PC-3 (cell line): ENCODE results near the gene PLLP.

Source experiments
- EZH2 ChIP-seq: fragments of 300-600 bp; sonication (generic); IDR thresholded peaks from one replicate; pipeline ENCODE4 v1.6.1; 2017; ENCODE audit warnings: antibody characterized with exemption, mild to moderate bottlenecking, low read length; ENCODE audit not compliant: unreplicated experiment
- EZH2phosphoT487 ChIP-seq: fragments of 300-600 bp; sonication (generic); IDR thresholded peaks from 2 replicates; pipeline ENCODE4 v1.6.1; 2018; ENCODE audit warnings: mild to moderate bottlenecking, antibody characterized with exemption, low read length, borderline replicate concordance
- TF ChIP-seq, protein P1 (sequence below): fragments of 300-600 bp; sonication (generic); conservative IDR thresholded peaks from 2 replicates; pipeline ENCODE4 v1.5.1; 2017; ENCODE audit warnings: antibody characterized with exemption, low read depth, mild to moderate bottlenecking, low read length

DNA sequence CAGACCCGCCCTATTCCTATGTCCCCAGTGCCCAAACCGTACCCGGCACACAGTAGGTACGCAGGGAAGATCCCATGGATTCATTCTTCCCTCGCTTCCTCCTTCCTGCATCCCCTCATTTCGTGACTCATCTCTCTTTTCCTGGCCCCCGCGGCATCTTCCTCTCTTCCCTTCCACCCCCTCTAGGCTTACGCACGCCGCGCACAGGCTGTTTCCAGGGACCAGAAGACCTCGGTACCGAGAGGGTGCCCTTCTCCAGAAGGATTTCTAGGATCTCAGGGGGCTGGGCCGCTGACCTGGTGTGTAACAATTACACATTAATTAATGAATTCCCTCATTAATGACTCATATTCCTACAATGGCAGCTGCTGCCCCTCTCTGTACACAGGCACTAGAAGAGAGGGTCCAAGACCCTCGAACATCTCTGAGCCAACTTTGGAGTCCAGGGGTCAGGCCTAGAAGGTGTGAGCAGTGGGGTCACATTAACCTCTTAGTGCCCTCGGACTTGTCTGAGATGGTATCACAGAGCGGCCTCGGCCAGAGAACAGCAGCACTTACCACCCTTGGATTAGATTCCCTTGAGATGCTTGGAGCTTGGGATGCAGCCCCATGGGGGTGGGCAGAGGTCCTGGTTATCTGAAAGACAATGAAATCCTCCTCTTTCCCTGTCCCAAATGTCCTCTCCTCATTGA is 16.8 kb upstream of the PLLP start:
- TF ChIP-seq, protein P1, sequence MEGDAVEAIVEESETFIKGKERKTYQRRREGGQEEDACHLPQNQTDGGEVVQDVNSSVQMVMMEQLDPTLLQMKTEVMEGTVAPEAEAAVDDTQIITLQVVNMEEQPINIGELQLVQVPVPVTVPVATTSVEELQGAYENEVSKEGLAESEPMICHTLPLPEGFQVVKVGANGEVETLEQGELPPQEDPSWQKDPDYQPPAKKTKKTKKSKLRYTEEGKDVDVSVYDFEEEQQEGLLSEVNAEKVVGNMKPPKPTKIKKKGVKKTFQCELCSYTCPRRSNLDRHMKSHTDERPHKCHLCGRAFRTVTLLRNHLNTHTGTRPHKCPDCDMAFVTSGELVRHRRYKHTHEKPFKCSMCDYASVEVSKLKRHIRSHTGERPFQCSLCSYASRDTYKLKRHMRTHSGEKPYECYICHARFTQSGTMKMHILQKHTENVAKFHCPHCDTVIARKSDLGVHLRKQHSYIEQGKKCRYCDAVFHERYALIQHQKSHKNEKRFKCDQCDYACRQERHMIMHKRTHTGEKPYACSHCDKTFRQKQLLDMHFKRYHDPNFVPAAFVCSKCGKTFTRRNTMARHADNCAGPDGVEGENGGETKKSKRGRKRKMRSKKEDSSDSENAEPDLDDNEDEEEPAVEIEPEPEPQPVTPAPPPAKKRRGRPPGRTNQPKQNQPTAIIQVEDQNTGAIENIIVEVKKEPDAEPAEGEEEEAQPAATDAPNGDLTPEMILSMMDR = no peak
- TF ChIP-seq EZH2phosphoT487 (no peak), EZH2 (no peak)
